Adrenal gland (tissue), 12 donors: ENCODE measurements around the gene UBE3C. TPM values are rescaled to one million over a fixed set of nuclear protein-coding genes. Genes with fewer than 3 reads are reported as not detected.
"Not testable (repeated sequence)": the region's sequence is repeated elsewhere in the genome, so short reads cannot be mapped to it uniquely, and the experiment has no call there.

Experiments used
- DNase-seq, 7 donors: peaks; one replicate each; pipeline ENCODE4 v3.0.0-alpha.2; 2019 to 2020
- H3K27ac ChIP-seq, 5 donors: fragments of 200-600 bp; sonication (generic) in 4 of 5; 1 replicate in 3 of 5; 2 replicates in 2 of 5; pipeline versions ENCODE4 v1.5.1 to v1.8.0; 2016 to 2020; ENCODE audit warnings: mild to moderate bottlenecking in 1 of 5
- H3K27me3 ChIP-seq: fragments of 200-600 bp; 2 replicates; pipeline ENCODE4 v1.8.0; 2021
- H3K36me3 ChIP-seq, 2 donors: fragments of 200-600 bp; replicated peaks in 1 of 2; 1 replicate in 1 of 2; 2 replicates in 1 of 2; pipeline versions ENCODE4 v1.5.1 to v1.8.0; 2018 to 2022
- H3K4me1 ChIP-seq, 2 donors: fragments of 200-600 bp; replicated peaks in 1 of 2; 1 replicate in 1 of 2; 2 replicates in 1 of 2; pipeline versions ENCODE4 v1.5.1 to v1.8.0; 2018 to 2021
- H3K4me3 ChIP-seq, 4 donors: fragments of 200-600 bp; sonication (generic) in 3 of 4; one replicate each; pipeline ENCODE4 v1.5.1; 2016 to 2018
- H3K9me3 ChIP-seq, 3 donors: fragments of 200-600 bp; sonication (generic) in 1 of 3; replicated peaks in 1 of 3; 1 replicate in 2 of 3; 2 replicates in 1 of 3; pipeline versions ENCODE4 v1.5.1 to v1.8.0; 2016 to 2021
- CTCF ChIP-seq, 6 experiments: fragments of 450-650 bp in 4 of 6; fragments of 200-600 bp in 2 of 6; sonication (generic) in 1 of 6; IDR thresholded peaks; 1 replicate in 5 of 6; 2 replicates in 1 of 6; pipeline versions ENCODE4 v1.5.1 to v1.8.0; 2016 to 2021; ENCODE audit warnings: antibody characterized with exemption in 6 of 6, mild to moderate bottlenecking in 2 of 6, moderate library complexity in 1 of 6
- POLR2A ChIP-seq, 2 donors: fragments of 450-650 bp; IDR thresholded peaks; one replicate each; pipeline ENCODE4 v1.6.1; 2017; ENCODE audit warnings: antibody characterized with exemption in 2 of 2, mild to moderate bottlenecking in 2 of 2, moderate library complexity in 1 of 2
- WGBS, 4 donors: extraction: QIAGEN DNeasy Blood & Tissue Kit in 2 of 4; methylation state at CpG; one replicate each; pipeline versions ENCODE4 v1.1.5 to v1.1.7; 2013 to 2017; 5-methylcytosine and 5-hydroxymethylcytosine counted together
- intact Hi-C, 2 donors: fragments of 100-400 bp; cut with DNase I; formaldehyde crosslinking; loops; one replicate each; pipeline versions ENCODE4 v1.14.1 to v1.15.0; 2022 to 2023
- polyA plus RNA-seq, 3 donors: library from polyadenylated mRNA; stranded (reverse); fragments of 200-250 nt in 2 of 3; fragments of 350-450 nt in 1 of 3; fragmentation: Illumina TruSeq in 1 of 3; extraction: RNeasy Lipid Tissue Mini Kit (QIAGEN cat#74804) in 1 of 3; gene quantifications; one replicate each; pipeline ENCODE4 v1.2.3, GENCODE V29; 2013 to 2014
- total RNA-seq, 9 donors: library from RNA; depleted of rRNA in 4 of 9; stranded (reverse); fragments of >200 nt in 4 of 9; fragments of 120-200 nt in 1 of 9; fragmentation: NEBNext Ultra II Directional in 1 of 9; extraction: Animal tissue kit (Norgen Biotek cat#: 25700) in 1 of 9; gene quantifications; one replicate each; pipeline versions ENCODE4 v1.1.0 to v1.2.4, GENCODE V29; 2013 to 2023
- donor health status: healthy with polysubstance abuse.
- donor health status: Bipolar disorder and iron deficiency.
- donor health status: DM: yes; HTN: yes; CAD: no.
- donor health status: DM: no; HTN: no; CAD: no.
- donor health status: DM: no; HTN: no; CAD: no.
- donor health status: DM: yes; HTN: yes; CAD: no.

UBE3C gene
- total and polyA plus RNA-seq, 12 donors = 11.7 to 58.1 (median 46.2) TPM

- Histone ChIP-seq H3K27me3 (no peaks in the 10 kb centered on the region), H3K9me3 (no peaks in the 10 kb centered on the region), H3K4me3 (no peak overlapping the region), H3K27ac (peak overlapping the region in 4 of 5 donors; percentile 5 to 81 (median 62)), H3K36me3 (peaks cover 0 to 16% of the 10 kb centered on the region in 2 donors), H3K4me1 (peaks cover 19 to 34% of the 10 kb centered on the region in 2 donors)
- WGBS, 4 donors = 14 to 41% (median 22%) methylated on average over 9 of the region's 9 CpGs
- TF ChIP-seq CTCF (IDR thresholded peaks at IDR 0.05) (no peak), POLR2A (IDR thresholded peaks at IDR 0.05) (peak in 1 of 2 donors; percentile 15)
- intact Hi-C loops = no loop called here
- peak; percentile 69 to 91 (median 88) for DNase-seq
These were observed 133.2 kb downstream of the UBE3C start for GRCh38 chr7:157271991-157272324.

GRCh38 chr7:157272351-157273207, 133.9 kb downstream of the UBE3C start:
- TF ChIP-seq CTCF (IDR thresholded peaks at IDR 0.05) (no peak), POLR2A (IDR thresholded peaks at IDR 0.05) (no peak)
- peak in 1 of 7 donors; percentile 17 for DNase-seq
- Histone ChIP-seq H3K4me1 (peaks cover 19 to 41% of the 10 kb centered on the region in 2 donors), H3K27me3 (no peaks in the 10 kb centered on the region), H3K27ac (peak overlapping the region in 4 of 5 donors; percentile 0 to 81 (median 46)), H3K4me3 (no peak overlapping the region), H3K36me3 (peaks cover 0 to 12% of the 10 kb centered on the region in 2 donors), H3K9me3 (no peaks in the 10 kb centered on the region)
- intact Hi-C loops = no loop called here
- WGBS, 4 donors = 76 to 82% (median 81%) methylated on average over 20 to 24 of the region's 24 CpGs

- Histone ChIP-seq H3K9me3 (no peaks in the 10 kb centered on the region), H3K36me3 (peaks cover 0 to 4% of the 10 kb centered on the region in 2 donors), H3K27ac (no peak overlapping the region), H3K4me1 (peaks cover 19 to 42% of the 10 kb centered on the region in 2 donors), H3K27me3 (no peaks in the 10 kb centered on the region), H3K4me3 (no peak overlapping the region)
- DNase-seq = peak; percentile 58 to 81 (median 69)
- 18 to 42% (median 19%) methylated on average over 10 to 23 of the region's 23 CpGs for WGBS, 4 donors
- TF ChIP-seq CTCF (IDR thresholded peaks at IDR 0.05) (peak; percentile 88 to 97 (median 92)), POLR2A (IDR thresholded peaks at IDR 0.05) (no peak)
- intact Hi-C loops = no loop called here
These were observed 134.7 kb downstream of the UBE3C start for GRCh38 chr7:157273208-157274093.

GRCh38 chr7:157274094-157274634, 135.4 kb downstream of the UBE3C start:
- H3K27ac ChIP-seq, DNase-seq, H3K4me3 ChIP-seq, H3K27me3 ChIP-seq, H3K36me3 ChIP-seq, intact Hi-C loops, H3K9me3 ChIP-seq: not testable (repeated sequence)
- WGBS, 4 donors = 68 to 84% (median 79%) methylated on average over 9 to 10 of the region's 10 CpGs
- peaks cover 19 to 43% of the 10 kb centered on the region in 2 donors for H3K4me1 ChIP-seq
